ENCODE measurements around the gene ESR2. TPM values are rescaled to one million over a fixed set of nuclear protein-coding genes. Genes with fewer than 3 reads are reported as not detected.

The ESR2 gene
- 1 to 10 TPM in 2 of 3 donors, under 1 TPM in 1; 0.98 to 2.2 (median 1.5) TPM for total RNA-seq

DNA sequence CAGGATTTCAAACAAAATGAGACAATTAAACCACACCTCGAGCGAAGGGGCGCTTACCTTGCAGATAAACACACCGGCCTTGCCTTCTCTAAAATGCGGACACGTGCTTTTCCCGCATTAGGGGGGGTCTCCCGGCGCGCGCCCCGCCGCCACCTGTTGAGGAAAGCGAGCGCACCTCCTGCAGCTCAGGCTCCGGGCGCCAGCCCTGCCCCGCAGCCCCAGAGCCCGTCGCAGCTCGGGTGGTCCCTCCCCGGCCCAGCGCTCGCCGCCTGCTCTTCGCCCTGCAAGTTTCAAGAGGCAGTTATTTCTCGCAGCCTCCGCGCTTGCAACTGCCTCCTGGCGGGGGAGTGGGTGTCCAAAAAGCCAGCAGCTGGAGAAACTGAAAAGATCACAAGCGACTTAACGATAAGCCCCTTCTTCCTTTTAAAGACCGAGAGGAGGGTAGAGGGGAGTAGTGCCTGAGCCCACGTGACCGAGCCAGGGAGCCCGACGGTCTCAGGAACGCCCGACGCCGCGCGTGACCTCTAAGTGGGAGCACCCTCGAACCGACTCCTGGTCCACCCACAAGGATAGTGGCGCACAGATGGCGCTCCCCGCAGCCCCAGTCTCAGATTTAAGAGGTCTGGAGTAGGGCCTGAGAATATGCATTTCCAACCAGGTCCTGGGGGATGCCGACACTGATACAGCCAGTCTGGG, at the start of gene ESR2:
TSS of gene ESR2 (minus strand) at position 396 of the 696 bp plus-strand sequence. CDS start 11,386 bp downstream, outside the sequence.
- Histone ChIP-seq H3K36me3 (no peaks in the 10 kb centered on the region), H3K27me3 (peaks cover 0 to 24% of the 10 kb centered on the region in 2 donors), H3K4me1 (no peaks in the 10 kb centered on the region), H3K4me3 (peak within 1 kb of the TSS; percentile 26 to 60 (median 40)), H3K27ac (no peak within 1 kb of the TSS), H3K9me3 (no peaks in the 10 kb centered on the region)
- intact Hi-C loops (cut with DNase I; ENCODE audit: low total_unique reads) = no loop called here
- TF ChIP-seq POLR2A (IDR thresholded peaks at IDR 0.05) (no peak), POLR2AphosphoS5 (IDR thresholded peaks at IDR 0.05) (no peak)
- TF ChIP-seq, protein P1, sequence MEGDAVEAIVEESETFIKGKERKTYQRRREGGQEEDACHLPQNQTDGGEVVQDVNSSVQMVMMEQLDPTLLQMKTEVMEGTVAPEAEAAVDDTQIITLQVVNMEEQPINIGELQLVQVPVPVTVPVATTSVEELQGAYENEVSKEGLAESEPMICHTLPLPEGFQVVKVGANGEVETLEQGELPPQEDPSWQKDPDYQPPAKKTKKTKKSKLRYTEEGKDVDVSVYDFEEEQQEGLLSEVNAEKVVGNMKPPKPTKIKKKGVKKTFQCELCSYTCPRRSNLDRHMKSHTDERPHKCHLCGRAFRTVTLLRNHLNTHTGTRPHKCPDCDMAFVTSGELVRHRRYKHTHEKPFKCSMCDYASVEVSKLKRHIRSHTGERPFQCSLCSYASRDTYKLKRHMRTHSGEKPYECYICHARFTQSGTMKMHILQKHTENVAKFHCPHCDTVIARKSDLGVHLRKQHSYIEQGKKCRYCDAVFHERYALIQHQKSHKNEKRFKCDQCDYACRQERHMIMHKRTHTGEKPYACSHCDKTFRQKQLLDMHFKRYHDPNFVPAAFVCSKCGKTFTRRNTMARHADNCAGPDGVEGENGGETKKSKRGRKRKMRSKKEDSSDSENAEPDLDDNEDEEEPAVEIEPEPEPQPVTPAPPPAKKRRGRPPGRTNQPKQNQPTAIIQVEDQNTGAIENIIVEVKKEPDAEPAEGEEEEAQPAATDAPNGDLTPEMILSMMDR (IDR thresholded peaks at IDR 0.05) = no peak
- DNase-seq (ENCODE audit: low spot score in 2 of 2) = no peak

DNA sequence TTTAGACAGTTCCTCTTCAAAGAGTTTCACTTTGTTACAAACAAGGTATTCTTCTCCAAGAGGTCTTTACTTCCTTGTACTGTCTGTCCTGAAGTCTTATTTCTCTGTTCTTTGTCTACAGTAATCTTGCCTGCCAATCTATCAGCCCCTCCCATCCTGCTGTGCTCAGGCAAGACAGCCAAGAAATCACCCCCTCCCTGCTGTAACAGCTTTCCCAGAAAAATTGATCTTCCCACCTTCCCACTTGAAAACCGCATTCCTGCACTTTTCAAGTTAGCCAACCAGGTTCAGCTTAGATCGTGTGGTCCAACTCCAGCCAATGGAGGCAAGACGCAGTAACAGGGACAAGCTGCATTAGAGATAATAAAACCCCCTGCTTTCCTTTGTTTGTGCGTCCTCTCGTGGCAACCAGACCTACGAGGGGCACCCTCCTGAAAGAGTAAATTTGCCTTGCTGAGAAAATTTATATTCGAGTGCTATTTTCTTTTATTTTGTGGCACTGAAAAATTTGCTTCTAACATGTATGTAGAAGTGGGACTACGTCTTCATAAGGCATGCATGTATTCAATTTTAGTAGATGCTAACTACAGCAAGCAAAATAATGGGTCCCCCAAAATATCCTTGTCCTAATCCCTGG, 46.5 kb upstream of the ESR2 start:
- intact Hi-C loops (cut with DNase I; ENCODE audit: low total_unique reads) = no loop called here
- H3K36me3 ChIP-seq = no peaks in the 10 kb centered on the region
- DNase-seq (ENCODE audit: low spot score in 2 of 2) = no peak
- H3K9me3 ChIP-seq = no peaks in the 10 kb centered on the region
- no peak for TF ChIP-seq POLR2AphosphoS5 (IDR thresholded peaks at IDR 0.05)
- TF ChIP-seq POLR2A (IDR thresholded peaks at IDR 0.05) = no peak
- TF ChIP-seq, protein P1 (IDR thresholded peaks at IDR 0.05) = no peak
- no peaks in the 10 kb centered on the region for H3K27me3 ChIP-seq
- H3K27ac ChIP-seq = no peak overlapping the region
- H3K4me3 ChIP-seq = no peak overlapping the region
- peaks cover 0 to 6% of the 10 kb centered on the region in 2 donors for H3K4me1 ChIP-seq

DNA sequence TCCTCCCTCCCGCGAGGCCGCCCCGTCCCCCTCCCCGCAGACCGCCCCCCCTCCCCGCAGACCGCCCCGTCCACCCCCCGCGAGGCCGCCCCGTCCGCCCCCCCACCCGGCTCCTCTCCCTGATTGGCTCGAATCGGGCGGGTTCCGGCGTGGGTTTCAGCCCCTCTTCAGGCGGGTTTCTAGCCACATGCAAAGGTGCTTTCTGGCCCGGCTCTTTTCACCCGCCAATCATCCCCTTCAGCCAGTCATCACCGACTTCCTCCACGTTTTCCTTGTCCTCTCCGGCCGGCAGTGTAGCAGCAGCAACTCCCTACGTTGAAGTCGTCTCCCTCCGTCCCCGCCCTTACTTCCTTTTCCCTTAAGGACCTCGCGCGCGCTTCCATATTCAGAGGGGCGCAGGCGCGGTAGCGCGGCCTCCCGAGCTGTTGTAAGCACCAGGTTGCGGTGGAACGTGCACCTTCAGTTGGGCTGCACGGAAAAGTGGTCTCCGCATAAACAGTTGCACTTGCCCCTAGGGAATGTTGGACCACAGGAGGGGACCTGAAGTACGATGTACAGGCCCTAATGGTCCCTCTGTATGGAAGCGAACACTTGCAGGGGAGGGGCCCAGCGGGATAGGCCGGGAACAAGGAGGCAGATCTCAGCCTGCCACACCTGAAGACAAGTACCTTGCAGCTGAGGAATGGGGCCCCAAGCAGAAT, 44.6 kb upstream of the ESR2 start:
- TF ChIP-seq POLR2AphosphoS5 (IDR thresholded peaks at IDR 0.05) (peak; percentile 74 to 89 (median 77)), POLR2A (IDR thresholded peaks at IDR 0.05) (peak; percentile 67)
- TF ChIP-seq, protein P1 (IDR thresholded peaks at IDR 0.05) = no peak
- H3K27me3 ChIP-seq = no peaks in the 10 kb centered on the region
- H3K27ac ChIP-seq = peak overlapping the region; percentile 79 to 90
- H3K9me3 ChIP-seq = no peaks in the 10 kb centered on the region
- peak; percentile 94 to 96 for DNase-seq (ENCODE audit: low spot score in 2 of 2)
- no peaks in the 10 kb centered on the region for H3K36me3 ChIP-seq
- peak overlapping the region; percentile 57 to 86 (median 75) for H3K4me3 ChIP-seq
- H3K4me1 ChIP-seq = peaks cover 0 to 6% of the 10 kb centered on the region in 2 donors
- intact Hi-C loops (cut with DNase I; ENCODE audit: low total_unique reads) = no loop called here

DNA sequence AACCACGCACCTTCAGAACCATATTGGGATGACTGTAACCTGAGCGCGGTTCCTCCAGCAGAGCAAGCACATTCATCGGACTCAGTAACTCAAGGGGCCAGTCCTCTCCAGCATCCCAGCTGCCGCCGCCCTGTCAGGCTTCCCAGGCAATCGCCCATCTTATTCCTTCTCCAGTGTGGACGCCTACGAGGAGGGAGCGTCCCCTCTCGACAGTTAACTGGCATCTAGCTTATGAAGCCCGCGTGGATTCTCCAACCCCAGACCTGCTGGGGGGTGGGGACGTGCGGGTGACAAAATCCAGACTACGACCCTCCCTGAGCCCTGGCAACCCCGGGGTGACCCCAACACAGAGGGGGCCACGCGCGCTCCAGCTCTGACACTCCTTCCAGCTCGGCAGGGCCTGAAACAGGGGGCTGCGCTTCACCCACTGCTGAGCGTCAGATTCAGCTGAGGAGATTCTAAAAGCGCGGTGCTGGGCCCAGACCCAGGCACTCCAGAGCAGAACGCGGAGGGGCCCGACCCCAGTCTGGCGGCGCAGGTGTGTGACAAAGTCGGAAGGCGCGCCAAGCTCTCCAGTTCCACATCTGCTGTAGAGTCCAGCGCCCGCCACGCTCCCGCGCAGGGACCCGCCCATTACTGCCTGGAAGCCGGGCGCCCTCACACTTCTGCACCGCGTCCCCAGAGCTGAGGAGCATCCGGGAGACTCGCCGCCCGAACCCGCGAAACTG, 43.9 kb upstream of the ESR2 start:
- no peaks in the 10 kb centered on the region for H3K27me3 ChIP-seq
- peak overlapping the region; percentile 79 to 90 for H3K27ac ChIP-seq
- H3K9me3 ChIP-seq = no peaks in the 10 kb centered on the region
- H3K4me3 ChIP-seq = peak overlapping the region; percentile 57 to 86 (median 75)
- intact Hi-C loops (cut with DNase I; ENCODE audit: low total_unique reads) = no loop called here
- TF ChIP-seq, protein P1 (IDR thresholded peaks at IDR 0.05) = no peak
- TF ChIP-seq POLR2A (IDR thresholded peaks at IDR 0.05) = no peak
- no peak for TF ChIP-seq POLR2AphosphoS5 (IDR thresholded peaks at IDR 0.05)
- H3K4me1 ChIP-seq = peaks cover 0 to 6% of the 10 kb centered on the region in 2 donors
- DNase-seq (ENCODE audit: low spot score in 2 of 2) = peak in 1 of 2 donors; percentile 34
- no peaks in the 10 kb centered on the region for H3K36me3 ChIP-seq

Measured in breast epithelium (tissue), 4 donors.